WTC11 (cell line): ENCODE measurements around the gene TNRC6A. TPM values are rescaled to one million over a fixed set of nuclear protein-coding genes. Genes with fewer than 3 reads are reported as not detected.

Experiments used
- ATAC-seq: fragments of 200-7000 bp; cut with Tn5 transposase; 2 replicates; pipeline ENCODE4 v1.10.0; 2021; ENCODE audit warnings: mild to moderate bottlenecking, moderate library complexity
- CTCF ChIA-PET: fragments of 300-600 bp; sonication (Branson Sonifier 250); formaldehyde crosslinking; loops from one replicate; lab custom pipeline; 2021; ENCODE audit warnings: antibody characterized with exemption; lab: Charles Lee
- POLR2A ChIA-PET: fragments of 350-600 bp; sonication (Branson Sonifier 250); formaldehyde crosslinking; loops from one replicate; lab custom pipeline; 2021; ENCODE audit warnings: antibody characterized with exemption; lab: Charles Lee
- DNase-seq: peaks from one replicate; pipeline ENCODE4 v3.0.0; 2021; ENCODE audit warnings: low spot score
- H3K27ac Mint-ChIP-seq: 2 replicates; pipeline ENCODE4 v1.8.0; 2021; ENCODE audit warnings: mixed read lengths
- H3K27me3 Mint-ChIP-seq: 2 replicates; pipeline ENCODE4 v1.8.0; 2021; ENCODE audit warnings: low read depth, mild to moderate bottlenecking, moderate library complexity, mixed read lengths
- H3K36me3 Mint-ChIP-seq: 2 replicates; pipeline ENCODE4 v1.8.0; 2021; ENCODE audit warnings: mixed read lengths
- H3K4me1 Mint-ChIP-seq: 2 replicates; pipeline ENCODE4 v1.8.0; 2022; ENCODE audit warnings: mixed read lengths
- H3K4me3 Mint-ChIP-seq: 2 replicates; pipeline ENCODE4 v1.8.0; 2021; ENCODE audit warnings: mild to moderate bottlenecking, moderate library complexity, mixed read lengths
- H3K9me3 Mint-ChIP-seq: 2 replicates; pipeline ENCODE4 v1.8.0; 2021; ENCODE audit warnings: mixed read lengths
- ATF3 ChIP-seq: sonication (generic); formaldehyde crosslinking; conservative IDR thresholded peaks from 2 replicates; pipeline ENCODE4 v1.8.1; 2022; ENCODE audit warnings: mild to moderate bottlenecking, missing genetic modification reagents
- ATF6 ChIP-seq: sonication (generic); formaldehyde crosslinking; IDR thresholded peaks from 2 replicates; pipeline ENCODE4 v1.8.1; 2023; ENCODE audit warnings: mild to moderate bottlenecking, missing genetic modification reagents
- CTCF ChIP-seq: fragments of 200-600 bp; IDR thresholded peaks from 2 replicates; pipeline ENCODE4 v1.8.0; 2022; ENCODE audit warnings: antibody characterized with exemption
- E2F4 ChIP-seq: sonication (generic); formaldehyde crosslinking; IDR thresholded peaks from 2 replicates; pipeline ENCODE4 v1.8.1; 2022; ENCODE audit warnings: low read depth, mild to moderate bottlenecking, moderate library complexity, missing genetic modification reagents, borderline replicate concordance
- GABPB1 ChIP-seq: sonication (generic); formaldehyde crosslinking; IDR thresholded peaks from 2 replicates; pipeline ENCODE4 v1.8.1; 2023; ENCODE audit warnings: mild to moderate bottlenecking, missing genetic modification reagents
- GTF2I ChIP-seq: fragments of 250-450 bp; sonication (Bioruptor Pico); conservative IDR thresholded peaks from 2 replicates; pipeline ENCODE4 v1.4.0; 2021; ENCODE audit warnings: mild to moderate bottlenecking
- HMGA2 ChIP-seq: fragments of 250-450 bp; sonication (Bioruptor Pico); IDR thresholded peaks from 2 replicates; pipeline ENCODE4 v1.4.0; 2021; ENCODE audit warnings: mild to moderate bottlenecking, moderate library complexity
- JUN ChIP-seq: sonication (generic); formaldehyde crosslinking; IDR thresholded peaks from 2 replicates; pipeline ENCODE4 v1.8.0; 2023; ENCODE audit warnings: mild to moderate bottlenecking, missing genetic modification reagents
- MAX ChIP-seq: sonication (generic); formaldehyde crosslinking; IDR thresholded peaks from 2 replicates; pipeline ENCODE4 v1.8.0; 2022; ENCODE audit warnings: mild to moderate bottlenecking, missing genetic modification reagents
- MYBL2 ChIP-seq: sonication (generic); formaldehyde crosslinking; IDR thresholded peaks from 2 replicates; pipeline ENCODE4 v1.8.1; 2023; ENCODE audit warnings: mild to moderate bottlenecking, moderate library complexity, missing genetic modification reagents
- NR3C1 ChIP-seq: sonication (generic); formaldehyde crosslinking; conservative IDR thresholded peaks from 2 replicates; pipeline ENCODE4 v1.8.1; 2023; ENCODE audit warnings: low read depth, mild to moderate bottlenecking, missing genetic modification reagents
- PRDM15 ChIP-seq: sonication (generic); formaldehyde crosslinking; IDR thresholded peaks from 2 replicates; pipeline ENCODE4 v1.8.0; 2022; ENCODE audit warnings: missing genetic modification reagents
- SMAD4 ChIP-seq: sonication (generic); formaldehyde crosslinking; IDR thresholded peaks from 2 replicates; pipeline ENCODE4 v1.8.0; 2022; ENCODE audit warnings: mild to moderate bottlenecking, missing genetic modification reagents
- SP1 ChIP-seq: sonication (generic); formaldehyde crosslinking; conservative IDR thresholded peaks from 2 replicates; pipeline ENCODE4 v1.8.1; 2022; ENCODE audit warnings: missing genetic modification reagents
- TP53 ChIP-seq: sonication (generic); formaldehyde crosslinking; IDR thresholded peaks from 2 replicates; pipeline ENCODE4 v1.8.1; 2023; ENCODE audit warnings: mild to moderate bottlenecking, missing genetic modification reagents
- ZBTB43 ChIP-seq: sonication (generic); formaldehyde crosslinking; IDR thresholded peaks from 2 replicates; pipeline ENCODE4 v1.8.1; 2023; ENCODE audit warnings: mild to moderate bottlenecking, missing genetic modification reagents
- ZNF121 ChIP-seq: sonication (generic); formaldehyde crosslinking; IDR thresholded peaks from 2 replicates; pipeline ENCODE4 v1.8.0; 2023; ENCODE audit warnings: missing genetic modification reagents
- ZNF219 ChIP-seq: sonication (generic); formaldehyde crosslinking; IDR thresholded peaks from 2 replicates; pipeline ENCODE4 v1.8.0; 2023; ENCODE audit warnings: missing genetic modification reagents, mild to moderate bottlenecking, borderline replicate concordance
- ZNF263 ChIP-seq: sonication (generic); formaldehyde crosslinking; IDR thresholded peaks from 2 replicates; pipeline ENCODE4 v1.8.1; 2022; ENCODE audit warnings: low read depth, mild to moderate bottlenecking, moderate library complexity, missing genetic modification reagents
- ZNF416 ChIP-seq: fragments of 250-450 bp; sonication (Bioruptor Pico); IDR thresholded peaks from 2 replicates; pipeline ENCODE4 v1.9.0; 2021; ENCODE audit warnings: mild to moderate bottlenecking, inconsistent platforms
- ZNF423 ChIP-seq: fragments of 250-450 bp; sonication (Bioruptor Pico); IDR thresholded peaks from 2 replicates; pipeline ENCODE4 v2.1.2; 2022; ENCODE audit warnings: mild to moderate bottlenecking, moderate library complexity
- ZNF425 ChIP-seq: fragments of 250-450 bp; sonication (Bioruptor Pico); conservative IDR thresholded peaks from 2 replicates; pipeline ENCODE4 v1.9.0; 2021; ENCODE audit warnings: mild to moderate bottlenecking
- total RNA-seq: library from RNA; stranded (reverse); gene quantifications from 3 replicates; pipeline ENCODE4 v1.2.3, GENCODE V29; 2021

Gene TNRC6A
- total RNA-seq, 1 experiment from 2014 or later: 86.3 TPM

- TF ChIP-seq E2F4: no peak
- TF ChIP-seq TP53 (CRISPR knock-in tag): no peak
- no peak for TF ChIP-seq ZNF263
- no peak for TF ChIP-seq ZNF416
Observed at GRCh38 chr16:24839347-24839972, 110.0 kb downstream of the TNRC6A start (continued).

- DNase-seq: no peak
- no peaks in the 10 kb centered on the region for H3K27me3 Mint-ChIP-seq
- no peaks in the 10 kb centered on the region for H3K9me3 Mint-ChIP-seq
- H3K36me3 Mint-ChIP-seq: no peaks in the 10 kb centered on the region
- TF ChIP-seq ZNF423 (CRISPR knock-in tag) (no peak), SP1 (CRISPR knock-in tag) (no peak), SMAD4 (CRISPR knock-in tag) (no peak), GABPB1 (CRISPR knock-in tag) (no peak), ZNF121 (no peak), ZNF416 (no peak), JUN (no peak), HMGA2 (CRISPR knock-in tag) (no peak), MAX (CRISPR knock-in tag) (no peak), MYBL2 (CRISPR knock-in tag) (no peak), GTF2I (CRISPR knock-in tag) (no peak), CTCF (no peak), PRDM15 (no peak), ATF6 (CRISPR knock-in tag) (no peak), NR3C1 (CRISPR knock-in tag) (no peak), ZNF425 (CRISPR knock-in tag) (no peak), ATF3 (CRISPR knock-in tag) (no peak), ZNF219 (CRISPR knock-in tag) (no peak), ZBTB43 (no peak)
- ChIA-PET POLR2A (interaction anchor here (0.7 kb wide), 1 partner anchor 1460 kb away, joined by 3 read pairs; no protein-coding TSS in a partner anchor), CTCF (no interaction called here)
- ATAC-seq: no peak
- no peak overlapping the region for H3K4me3 Mint-ChIP-seq
- no peak overlapping the region for H3K27ac Mint-ChIP-seq
- H3K4me1 Mint-ChIP-seq: no peaks in the 10 kb centered on the region
Observed at GRCh38 chr16:24841291-24841690, 111.8 kb downstream of the TNRC6A start.
